UCSD-AML1 (cell line): ENCODE data around the gene IFNGR2.
A peak's percentile ranks its signal among the peaks of the same experiment; 100 is the strongest.
"Not testable (repeated sequence)": the region's sequence is repeated elsewhere in the genome, so short reads cannot be mapped to it uniquely, and the experiment has no call there.

Source experiments
- DNase-seq: peaks from one replicate; lab custom pipeline; 2025; ENCODE audit not compliant: unreplicated experiment; lab: John Stamatoyannopoulos, UW

Gene IFNGR2, protein sequence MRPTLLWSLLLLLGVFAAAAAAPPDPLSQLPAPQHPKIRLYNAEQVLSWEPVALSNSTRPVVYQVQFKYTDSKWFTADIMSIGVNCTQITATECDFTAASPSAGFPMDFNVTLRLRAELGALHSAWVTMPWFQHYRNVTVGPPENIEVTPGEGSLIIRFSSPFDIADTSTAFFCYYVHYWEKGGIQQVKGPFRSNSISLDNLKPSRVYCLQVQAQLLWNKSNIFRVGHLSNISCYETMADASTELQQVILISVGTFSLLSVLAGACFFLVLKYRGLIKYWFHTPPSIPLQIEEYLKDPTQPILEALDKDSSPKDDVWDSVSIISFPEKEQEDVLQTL

DNA sequence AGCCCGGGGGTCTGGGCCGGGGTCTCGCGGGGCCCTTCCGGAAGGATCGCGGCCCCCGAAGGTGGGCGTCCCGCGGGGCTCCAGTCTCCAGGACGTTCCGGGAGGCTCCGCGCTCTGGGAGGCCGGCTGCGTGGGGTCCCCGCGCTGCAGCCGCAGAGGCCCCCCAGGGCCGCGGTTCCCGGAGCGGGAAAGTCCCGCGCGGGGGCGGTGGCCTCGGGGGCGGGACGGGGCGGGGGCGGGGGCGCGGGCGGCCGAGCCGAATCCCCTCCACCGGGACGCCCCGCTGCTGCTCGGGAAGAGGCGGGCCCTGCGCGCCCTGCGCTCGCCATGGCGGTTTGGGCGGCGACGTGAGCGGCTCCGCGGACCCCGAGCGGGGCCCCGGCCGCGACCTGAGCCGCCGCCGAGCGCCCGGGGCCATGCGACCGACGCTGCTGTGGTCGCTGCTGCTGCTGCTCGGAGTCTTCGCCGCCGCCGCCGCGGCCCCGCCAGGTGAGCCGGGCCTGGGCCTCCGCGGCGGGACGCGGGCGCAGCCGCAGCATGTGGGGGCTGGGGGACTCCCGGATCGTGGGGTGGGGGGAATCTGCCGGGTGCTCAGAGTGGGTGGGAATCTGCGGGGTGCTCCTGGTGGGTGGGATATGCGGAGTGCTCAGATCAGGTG is at the start of gene IFNGR2:
Gene IFNGR2, plus strand, starts transcription at position 286 of the 658 bp plus-strand sequence. Its CDS starts 131 bp downstream, at position 417.
- DNase-seq, result peak; percentile 27

DNA sequence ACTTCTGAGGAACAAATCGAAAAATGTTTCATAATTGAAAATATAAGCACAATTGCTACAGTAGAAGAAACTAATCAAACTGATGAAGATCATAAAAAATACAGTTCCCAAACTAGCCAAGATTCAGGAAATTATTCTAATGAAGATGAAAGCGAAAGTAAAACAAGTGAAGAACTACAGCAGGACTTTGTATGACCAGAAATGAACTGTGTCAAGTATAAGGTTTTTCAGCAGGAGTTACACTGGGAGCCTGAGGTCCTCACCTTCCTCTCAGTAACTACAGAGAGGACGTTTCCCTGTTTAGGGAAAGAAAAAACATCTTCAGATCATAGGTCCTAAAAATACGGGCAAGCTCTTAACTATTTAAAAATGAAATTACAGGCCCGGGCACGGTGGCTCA is 47.9 kb upstream of the IFNGR2 start:
- no peak for DNase-seq

DNA sequence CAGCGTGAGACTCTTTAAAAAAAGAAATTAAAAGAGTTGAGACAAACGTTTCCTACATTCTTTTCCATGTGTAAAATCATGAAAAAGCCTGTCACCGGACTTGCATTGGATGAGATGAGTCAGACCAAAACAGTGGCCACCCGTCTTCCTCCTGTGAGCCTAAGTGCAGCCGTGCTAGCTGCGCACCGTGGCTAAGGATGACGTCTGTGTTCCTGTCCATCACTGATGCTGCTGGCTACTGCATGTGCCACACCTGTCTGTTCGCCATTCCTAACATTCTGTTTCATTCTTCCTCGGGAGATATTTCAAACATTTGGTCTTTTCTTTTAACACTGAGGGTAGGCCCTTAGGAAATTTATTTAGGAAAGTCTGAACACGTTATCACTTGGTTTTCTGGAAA is 47.2 kb upstream of the IFNGR2 start:
- DNase-seq, result no peak

DNA sequence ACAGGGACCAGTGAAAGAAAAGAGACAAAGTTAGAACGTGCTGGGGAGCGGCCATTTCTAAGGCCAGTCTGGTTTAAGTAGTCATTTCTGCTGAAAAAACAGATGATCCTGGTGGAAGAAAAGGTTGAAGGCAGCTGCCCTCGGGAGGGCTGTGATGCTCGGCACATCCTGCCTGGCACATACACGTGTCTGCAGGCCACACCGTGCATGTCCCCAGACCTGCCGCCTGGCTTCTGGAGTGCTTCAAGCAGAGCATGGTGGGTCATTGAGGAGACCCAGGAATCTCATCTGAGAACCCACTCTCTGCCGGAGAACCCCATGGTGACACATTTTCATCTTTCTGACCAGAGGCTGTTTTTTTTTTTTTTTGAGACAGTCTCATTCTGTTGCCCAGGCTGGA is 46.0 kb upstream of the IFNGR2 start:
- DNase-seq, result no peak

DNA sequence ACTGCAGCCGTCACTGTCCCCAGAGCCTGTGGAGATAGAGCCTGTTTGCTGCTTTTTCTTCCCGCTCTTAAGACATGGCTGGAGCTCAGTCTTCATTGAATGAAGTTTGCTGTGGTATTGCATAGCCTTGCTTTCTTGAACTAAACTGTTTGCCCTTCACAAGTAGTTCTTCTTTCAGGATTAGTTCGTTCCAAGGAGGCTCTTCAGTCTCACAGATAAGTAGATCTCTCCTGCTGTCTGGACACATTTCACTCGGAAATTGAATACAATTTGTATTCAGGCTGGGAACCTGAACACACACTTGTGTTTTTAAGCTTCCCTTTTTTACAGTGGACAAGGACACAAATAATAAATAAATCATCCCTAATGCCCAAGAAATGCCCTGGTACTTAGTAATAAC is 43.8 kb upstream of the IFNGR2 start:
- no peak for DNase-seq

DNA sequence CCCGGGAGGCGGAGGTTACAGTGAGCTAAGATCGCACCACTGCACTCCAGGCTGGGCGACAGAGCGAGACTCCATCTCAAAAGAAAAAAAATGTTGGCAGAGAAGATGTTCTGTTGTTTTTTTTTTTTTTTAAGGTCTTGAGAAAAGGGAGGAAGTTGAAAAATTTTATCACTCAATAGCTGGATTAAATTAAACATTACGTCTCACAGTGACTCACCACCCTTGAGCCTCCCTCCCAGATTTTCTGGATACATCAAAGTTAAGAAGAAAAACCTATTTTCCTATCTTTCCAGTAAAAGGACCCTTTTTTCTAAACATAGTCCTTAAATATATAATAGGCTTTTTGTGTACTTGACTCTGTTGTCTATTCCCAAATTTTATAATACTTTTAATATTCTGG is 42.9 kb upstream of the IFNGR2 start:
- no peak for DNase-seq

DNA sequence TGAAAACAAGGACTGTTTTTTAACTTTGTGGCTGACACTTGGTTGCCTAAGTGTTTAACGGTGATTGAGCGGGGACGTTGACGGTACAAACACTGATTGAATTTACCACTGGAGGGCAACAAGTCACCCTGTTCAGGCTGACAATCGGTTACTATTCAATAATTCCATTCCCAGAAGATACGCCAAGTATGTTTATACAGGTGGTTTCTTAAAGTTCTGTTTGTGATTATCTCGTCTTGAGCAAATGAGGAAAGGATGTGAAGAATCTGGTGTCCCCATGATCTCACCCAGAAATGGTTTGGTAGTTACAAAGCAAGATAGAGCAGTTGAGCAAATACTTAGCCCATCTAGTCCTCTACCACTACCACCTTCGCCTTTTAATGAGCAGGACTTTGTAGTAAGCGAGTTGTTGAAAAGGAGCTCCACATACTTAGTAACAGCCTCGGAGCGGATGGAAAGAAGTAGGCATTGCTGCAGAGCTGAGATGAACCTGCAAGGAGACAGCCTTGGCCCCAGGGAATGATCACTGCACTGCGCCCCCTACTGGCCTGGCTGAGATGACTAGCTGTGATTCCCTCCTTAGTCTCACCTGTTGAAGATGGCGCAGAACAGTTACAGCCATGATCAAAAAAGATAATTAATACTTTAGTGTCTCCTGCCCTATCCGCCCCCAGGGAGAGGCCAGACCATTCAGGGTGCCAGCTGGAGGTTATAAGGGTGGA is 42.2 kb upstream of the IFNGR2 start:
- peak; percentile 70 for DNase-seq

DNA sequence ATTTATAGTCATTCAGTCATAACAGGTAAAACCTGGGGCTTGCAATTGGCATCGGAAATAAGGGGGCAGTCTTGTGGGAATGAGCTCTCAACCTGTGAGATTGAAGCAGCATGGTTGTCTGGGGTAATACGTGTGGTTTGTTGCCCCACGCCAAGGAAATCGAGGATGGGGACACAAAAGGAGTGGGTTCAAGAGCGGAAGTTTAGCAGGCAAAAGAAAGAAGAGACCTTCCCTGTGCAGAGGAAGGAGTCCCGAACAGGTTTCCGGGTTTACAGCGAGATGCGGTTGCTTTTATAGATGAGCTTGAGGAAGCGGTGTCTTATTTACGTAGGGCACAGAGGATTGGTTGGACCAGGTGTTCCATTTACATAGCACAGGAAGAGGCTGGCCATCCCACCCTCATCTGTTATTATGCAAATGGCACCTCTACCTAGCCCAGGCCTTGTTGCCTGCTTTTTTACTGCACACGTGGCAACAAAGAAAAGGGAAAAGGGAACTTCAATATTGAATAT is 41.1 kb upstream of the IFNGR2 start:
- DNase-seq, result peak; percentile 43

DNA sequence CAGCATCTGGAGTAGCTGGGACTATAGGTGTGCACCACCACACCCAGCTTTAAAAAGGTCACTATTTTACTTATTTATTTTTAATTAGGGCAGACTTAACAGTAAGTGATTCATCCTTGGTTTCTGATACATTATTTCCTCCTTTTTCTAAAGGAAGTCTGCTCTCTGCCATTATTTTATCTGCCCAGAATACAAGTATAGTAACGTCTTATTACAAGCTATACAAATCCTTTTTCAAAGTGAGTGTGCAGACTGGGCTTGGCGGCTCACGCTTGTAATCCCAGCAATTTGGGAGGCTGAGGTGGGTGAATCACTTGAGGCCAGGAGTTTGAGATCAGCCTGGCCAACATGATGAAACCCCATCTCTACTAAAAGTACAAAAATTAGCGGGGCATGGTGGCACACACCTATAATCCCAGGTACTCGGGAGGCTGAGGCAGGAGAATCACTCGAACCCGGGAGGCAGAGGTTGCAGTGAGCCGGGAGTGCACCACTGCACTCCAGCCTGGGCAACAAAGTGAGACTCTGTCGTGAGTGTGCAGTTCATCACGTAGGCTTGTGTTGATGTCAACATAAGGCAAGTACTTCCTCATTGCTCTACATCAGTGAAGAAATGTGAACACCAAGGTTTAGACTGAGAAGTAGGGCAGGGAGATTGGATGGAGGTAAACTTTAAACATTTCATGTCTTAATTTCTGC is 39.2 kb upstream of the IFNGR2 start:
- not testable (repeated sequence) for DNase-seq

DNA sequence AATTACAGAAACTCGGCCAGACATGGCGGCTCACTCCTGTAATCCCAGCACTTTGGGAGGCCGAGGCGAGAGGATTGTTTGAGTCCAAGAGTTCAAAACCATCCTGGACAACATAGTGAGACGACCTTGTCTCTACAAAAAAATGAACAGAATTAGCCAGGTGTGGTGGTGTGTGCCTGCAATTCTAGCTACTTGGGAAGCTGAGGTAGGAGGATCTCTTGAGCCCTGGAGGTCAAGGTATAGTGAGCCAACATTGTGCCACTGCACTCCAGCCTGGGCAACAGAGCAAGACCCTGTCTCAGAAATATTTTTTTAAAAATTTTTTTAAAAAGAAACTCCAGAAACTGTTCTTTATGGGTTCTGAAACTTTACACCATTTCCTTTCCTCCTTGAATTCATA is 38.4 kb upstream of the IFNGR2 start:
- no peak for DNase-seq

DNA sequence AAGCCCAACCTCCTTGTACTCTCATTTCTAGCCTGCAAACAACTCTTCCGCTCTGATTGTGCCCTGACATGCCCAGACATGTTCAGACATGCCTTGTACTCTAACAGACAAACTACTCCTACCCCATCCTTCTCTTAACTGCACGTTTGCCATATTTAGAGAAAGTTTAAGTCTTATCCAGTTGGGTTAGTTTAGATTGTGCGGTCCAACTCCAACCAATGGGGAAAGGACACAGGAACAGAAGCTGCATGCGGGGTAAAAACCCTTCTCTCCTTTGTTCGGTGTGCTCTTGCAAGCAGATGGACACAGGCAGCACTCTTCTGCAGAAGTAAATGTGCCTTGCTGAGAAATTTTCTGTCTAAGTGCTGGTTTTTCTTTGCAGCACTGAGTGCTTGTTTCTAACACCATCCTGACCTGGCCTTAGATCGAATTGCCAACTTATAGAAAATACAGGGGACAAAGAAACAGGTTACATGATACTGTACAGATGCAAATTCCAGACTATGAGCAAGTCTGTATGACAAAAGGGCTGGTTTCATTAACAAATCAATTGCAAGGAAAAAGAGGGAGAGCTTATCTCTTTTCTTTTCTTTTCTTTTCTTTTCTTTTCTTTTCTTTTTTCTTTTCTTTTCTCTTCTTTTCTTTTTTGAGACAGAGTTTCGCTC is 35.8 kb upstream of the IFNGR2 start:
- DNase-seq, result no peak

DNA sequence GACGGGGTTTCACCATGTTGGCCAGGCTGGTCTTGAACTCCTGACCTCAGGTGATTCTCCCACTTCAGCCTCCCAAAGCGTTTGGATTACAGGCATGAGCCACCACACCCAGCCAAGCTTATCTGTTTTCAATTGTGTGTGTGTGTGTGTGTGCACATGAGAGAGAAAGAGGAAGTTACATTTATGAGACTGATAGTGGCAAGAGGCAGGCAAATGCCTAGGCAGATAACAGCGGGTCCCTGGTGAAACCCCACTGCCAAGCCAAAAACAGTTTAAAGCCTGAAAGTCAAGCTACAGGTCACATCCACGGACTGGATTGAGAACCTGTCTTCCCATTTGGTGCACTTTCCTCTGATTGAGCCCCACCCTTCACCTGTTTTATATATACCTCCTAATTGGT is 35.1 kb upstream of the IFNGR2 start:
- peak; percentile 25 for DNase-seq

DNA sequence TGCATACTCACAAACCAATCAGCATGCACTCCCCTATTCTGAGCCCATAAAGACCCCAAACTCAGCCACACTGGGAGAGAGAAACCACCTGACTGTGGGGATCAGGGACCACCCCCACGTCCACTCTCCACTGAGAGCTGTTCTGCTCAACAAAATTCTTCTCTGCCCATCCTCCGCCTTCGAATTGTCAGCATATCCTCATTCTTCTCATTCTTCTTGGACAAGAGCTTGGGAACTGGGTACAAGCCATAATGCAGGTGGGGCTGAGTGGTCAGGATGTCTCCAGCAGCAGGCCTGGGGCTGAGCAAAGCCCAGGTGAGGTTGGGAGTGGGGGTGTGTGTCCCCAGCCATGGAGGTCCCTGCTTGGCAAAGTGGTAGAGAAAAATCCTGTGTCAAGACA is 34.6 kb upstream of the IFNGR2 start:
- no peak for DNase-seq

DNA sequence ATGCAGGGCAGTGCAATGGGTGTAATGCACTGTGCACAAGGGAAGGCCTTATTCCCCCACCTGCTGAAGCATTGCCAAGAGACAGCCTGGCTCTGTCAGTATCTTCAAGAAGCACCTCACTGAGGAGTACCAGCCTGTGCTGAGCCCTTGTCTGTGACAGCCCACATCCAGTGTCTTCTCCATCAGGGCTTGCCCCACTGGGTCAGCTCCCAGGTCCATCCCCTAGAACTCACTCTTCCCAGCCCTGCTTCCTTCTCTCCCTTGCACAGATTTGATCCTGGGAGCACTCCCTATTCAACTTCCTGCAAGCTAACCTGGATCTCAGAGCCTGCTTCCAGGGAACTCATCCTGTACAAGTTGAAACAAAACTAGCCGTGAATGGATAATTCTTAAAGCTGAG is 33.6 kb upstream of the IFNGR2 start:
- no peak for DNase-seq

DNA sequence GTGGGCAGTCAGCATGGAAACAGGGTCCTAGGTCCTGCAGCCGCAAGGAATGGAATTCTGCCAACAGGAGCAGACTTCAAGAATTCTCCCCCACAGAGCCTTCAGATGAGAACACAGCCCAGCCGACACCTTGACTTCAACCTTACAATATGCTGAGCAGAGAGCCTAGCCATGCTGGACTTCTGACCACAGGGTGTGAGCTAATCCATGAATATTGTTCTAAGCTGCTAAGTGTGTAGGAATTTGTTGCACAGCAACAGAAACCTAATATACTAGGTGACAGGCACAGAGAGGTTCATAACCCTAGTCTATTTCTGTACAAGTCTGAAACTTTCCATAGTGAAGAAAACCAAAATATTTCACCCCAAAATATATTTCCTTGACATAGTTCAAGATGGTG is 32.9 kb upstream of the IFNGR2 start:
- DNase-seq, result no peak

DNA sequence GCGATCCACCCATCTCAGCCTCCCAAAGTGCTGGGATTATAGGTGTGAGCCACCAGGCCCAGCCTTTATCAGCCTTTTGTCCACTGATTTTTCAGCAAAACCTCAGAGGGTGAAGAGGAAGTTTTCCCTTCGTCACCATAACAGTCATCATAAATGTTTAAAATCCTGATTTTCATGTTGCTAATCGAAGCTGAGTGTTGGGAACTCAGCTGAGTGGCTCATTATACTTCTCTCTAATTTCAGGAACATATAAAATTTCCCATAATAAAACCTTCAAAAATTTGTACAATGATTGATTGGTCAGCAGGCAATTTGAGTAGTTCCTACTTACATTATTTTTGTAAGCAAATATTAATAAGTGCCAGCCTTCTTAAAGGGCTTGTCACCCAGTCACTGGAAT is 31.8 kb upstream of the IFNGR2 start:
- DNase-seq, result no peak

DNA sequence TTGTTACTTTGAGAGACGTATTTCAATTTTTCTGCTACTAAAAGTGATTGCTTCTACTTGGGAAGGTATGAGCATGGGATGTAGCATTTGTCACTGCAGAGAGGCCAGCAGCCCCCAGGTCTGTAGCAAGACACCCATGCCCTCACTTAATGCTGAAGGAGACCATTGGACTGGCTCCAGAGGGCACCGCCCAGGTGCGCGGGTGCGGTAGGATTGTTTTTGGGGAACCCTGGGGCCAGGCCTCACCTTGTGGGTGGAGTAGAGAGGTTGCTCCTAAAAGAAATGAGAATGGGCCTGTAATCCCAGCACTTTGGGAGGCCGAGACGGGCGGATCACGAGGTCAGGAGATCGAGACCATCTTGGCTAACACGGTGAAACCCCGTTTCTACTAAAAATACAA is 30.6 kb upstream of the IFNGR2 start:
- DNase-seq, result no peak

DNA sequence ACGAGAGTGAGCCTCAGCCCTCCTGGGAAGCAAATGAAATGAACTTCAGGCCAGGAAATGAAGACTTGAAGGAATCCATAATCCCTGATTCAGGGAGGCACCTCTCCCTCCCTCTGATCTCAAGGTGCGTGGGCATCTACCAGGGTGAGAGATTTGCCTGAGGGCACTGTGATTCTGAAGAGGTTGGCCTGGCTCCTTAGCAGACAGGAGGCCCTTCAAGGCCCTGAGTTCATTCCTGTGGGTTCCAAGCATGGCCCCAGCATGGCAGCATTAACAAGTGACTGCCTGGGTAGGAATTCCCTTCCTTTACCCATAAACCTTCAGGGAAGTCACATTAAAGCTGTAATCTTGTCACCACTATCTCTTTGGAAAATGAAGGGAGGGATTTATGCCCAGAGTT is 29.8 kb upstream of the IFNGR2 start:
- DNase-seq, result no peak

DNA sequence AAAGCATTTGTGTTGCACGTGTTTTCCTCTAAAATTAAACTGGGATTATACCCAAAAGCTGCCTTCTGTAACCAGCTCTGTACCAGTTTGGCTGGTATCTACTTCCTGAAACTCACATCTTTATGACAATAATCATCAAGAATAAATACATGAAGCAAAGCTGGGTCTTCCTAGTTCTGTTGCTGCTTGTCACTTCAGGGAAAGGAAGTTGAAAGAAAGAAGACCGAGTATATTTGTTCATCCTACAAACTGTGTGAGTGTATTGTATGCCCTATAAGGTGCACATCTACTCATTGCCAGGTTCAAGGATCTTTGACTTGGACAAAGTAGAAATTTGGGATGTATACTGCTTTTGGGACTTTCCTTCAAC is 29.1 kb upstream of the IFNGR2 start:
- DNase-seq, result no peak

DNA sequence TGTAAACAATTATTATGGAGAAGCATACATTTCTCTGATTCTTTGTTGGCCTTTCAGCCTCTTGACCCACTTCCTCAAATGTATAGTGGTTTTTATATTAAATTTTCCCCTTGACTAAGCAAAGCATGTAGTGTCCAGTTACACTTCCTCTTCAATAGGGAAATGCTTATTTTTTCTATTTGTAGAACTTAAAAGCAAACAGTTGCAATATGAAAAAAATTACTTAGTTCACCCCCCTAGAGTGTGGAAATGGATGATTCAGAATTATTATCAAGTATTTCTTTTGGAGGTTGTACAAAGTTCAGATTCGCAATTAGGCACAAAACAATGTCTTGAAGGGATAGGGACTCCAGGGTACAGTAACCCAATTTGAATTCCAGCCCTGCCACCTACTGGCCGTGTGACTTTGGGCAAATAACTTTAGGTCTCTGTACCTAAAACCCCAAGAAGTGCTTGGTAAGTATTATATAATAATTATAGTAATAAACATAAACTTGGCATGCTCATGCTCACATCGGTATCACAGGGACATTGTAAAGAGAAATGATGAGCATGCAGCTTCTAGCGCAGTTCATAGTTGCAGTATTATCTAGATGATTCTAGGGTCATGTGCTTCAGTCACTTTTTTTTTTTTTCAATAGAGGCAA is 28.6 kb upstream of the IFNGR2 start:
- peak; percentile 40 for DNase-seq
